ENCODE measurements around the gene SYNE4.

DNA sequence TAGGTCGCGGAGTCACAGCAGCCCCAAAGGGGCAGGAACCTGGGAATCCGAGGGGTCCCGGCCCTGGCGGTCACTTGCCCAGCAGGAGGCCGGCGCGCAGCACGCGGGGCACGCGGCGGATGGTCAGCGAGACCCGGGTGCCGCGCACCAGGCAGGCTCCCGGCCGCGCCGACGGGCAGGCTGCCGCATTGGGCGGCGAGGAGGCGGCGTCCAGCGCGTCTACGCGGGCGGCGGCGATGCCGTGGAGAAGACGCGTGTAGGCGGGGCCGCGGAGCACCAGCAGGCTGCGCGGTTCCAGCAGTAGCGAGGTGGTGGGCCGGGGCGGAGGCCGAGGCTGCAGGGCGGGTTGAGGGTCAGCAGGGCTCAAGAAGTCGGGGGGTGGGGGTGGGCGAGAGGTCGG is 607 bp upstream of the SYNE4 start:
- no peak for TF ChIP-seq RCOR1 (IDR thresholded peaks at IDR 0.05; ENCODE audit: insufficient replicate concordance, low read length)
- TF ChIP-seq, protein P1, sequence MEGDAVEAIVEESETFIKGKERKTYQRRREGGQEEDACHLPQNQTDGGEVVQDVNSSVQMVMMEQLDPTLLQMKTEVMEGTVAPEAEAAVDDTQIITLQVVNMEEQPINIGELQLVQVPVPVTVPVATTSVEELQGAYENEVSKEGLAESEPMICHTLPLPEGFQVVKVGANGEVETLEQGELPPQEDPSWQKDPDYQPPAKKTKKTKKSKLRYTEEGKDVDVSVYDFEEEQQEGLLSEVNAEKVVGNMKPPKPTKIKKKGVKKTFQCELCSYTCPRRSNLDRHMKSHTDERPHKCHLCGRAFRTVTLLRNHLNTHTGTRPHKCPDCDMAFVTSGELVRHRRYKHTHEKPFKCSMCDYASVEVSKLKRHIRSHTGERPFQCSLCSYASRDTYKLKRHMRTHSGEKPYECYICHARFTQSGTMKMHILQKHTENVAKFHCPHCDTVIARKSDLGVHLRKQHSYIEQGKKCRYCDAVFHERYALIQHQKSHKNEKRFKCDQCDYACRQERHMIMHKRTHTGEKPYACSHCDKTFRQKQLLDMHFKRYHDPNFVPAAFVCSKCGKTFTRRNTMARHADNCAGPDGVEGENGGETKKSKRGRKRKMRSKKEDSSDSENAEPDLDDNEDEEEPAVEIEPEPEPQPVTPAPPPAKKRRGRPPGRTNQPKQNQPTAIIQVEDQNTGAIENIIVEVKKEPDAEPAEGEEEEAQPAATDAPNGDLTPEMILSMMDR (conservative IDR thresholded peaks at IDR 0.05; ENCODE audit: low read depth, low read length) = no peak
